Osteocyte (in vitro differentiated cells): Measurements from ENCODE around the gene FGF22. TPM values are rescaled to one million over a fixed set of nuclear protein-coding genes. Genes with fewer than 3 reads are reported as not detected.

Experiments
- DNase-seq: peaks from one replicate; pipeline ENCODE4 v3.0.0; 2021; ENCODE audit warnings: mixed read lengths; ENCODE audit not compliant: unreplicated experiment; ENCODE audit errors: extremely low spot score
- H3K27ac Mint-ChIP-seq: one replicate; pipeline ENCODE4 v1.8.0; 2021; ENCODE audit warnings: mild to moderate bottlenecking, mixed read lengths; ENCODE audit not compliant: unreplicated experiment
- H3K27me3 Mint-ChIP-seq: one replicate; pipeline ENCODE4 v1.8.0; 2021; ENCODE audit warnings: mixed read lengths; ENCODE audit not compliant: unreplicated experiment
- H3K36me3 Mint-ChIP-seq: one replicate; pipeline ENCODE4 v1.8.0; 2021; ENCODE audit warnings: mixed read lengths; ENCODE audit not compliant: unreplicated experiment
- H3K4me1 Mint-ChIP-seq: one replicate; pipeline ENCODE4 v1.8.0; 2021; ENCODE audit warnings: mixed read lengths; ENCODE audit not compliant: unreplicated experiment
- H3K4me3 Mint-ChIP-seq: one replicate; pipeline ENCODE4 v1.8.0; 2021; ENCODE audit warnings: mild to moderate bottlenecking, moderate library complexity, mixed read lengths; ENCODE audit not compliant: unreplicated experiment
- H3K9me3 Mint-ChIP-seq: one replicate; pipeline ENCODE4 v1.8.0; 2021; ENCODE audit warnings: mixed read lengths; ENCODE audit not compliant: unreplicated experiment
- CTCF ChIP-seq: fragments of 200-600 bp; sonication (generic); IDR thresholded peaks from 2 replicates; pipeline ENCODE4 v1.5.0; 2021; ENCODE audit warnings: antibody characterized with exemption, mild to moderate bottlenecking, moderate library complexity
- total RNA-seq: library from RNA; stranded (reverse); gene quantifications from 2 replicates; pipeline ENCODE4 v1.2.1, GENCODE V29; 2021

FGF22 gene
- total RNA-seq, 1 donor from 2014 or later, result 0.81 TPM

- no peak for DNase-seq
- Mint-ChIP-seq H3K27me3 (no peaks in the 10 kb centered on the region), H3K4me1 (peaks cover 6% of the 10 kb centered on the region), H3K9me3 (no peaks in the 10 kb centered on the region), H3K4me3 (no peak overlapping the region), H3K27ac (no peak overlapping the region), H3K36me3 (peaks cover 2% of the 10 kb centered on the region)
- TF ChIP-seq CTCF, result no peak
Measured at GRCh38 chr19:655691-656090, 16.0 kb downstream of the FGF22 start.

GRCh38 chr19:656751-657559 lies 17.3 kb downstream of the FGF22 start:
- TF ChIP-seq CTCF, result no peak
- H3K4me1 Mint-ChIP-seq, result peaks cover 19% of the 10 kb centered on the region
- no peak overlapping the region for H3K4me3 Mint-ChIP-seq
- H3K27ac Mint-ChIP-seq, result no peak overlapping the region
- DNase-seq, result no peak
- no peaks in the 10 kb centered on the region for H3K9me3 Mint-ChIP-seq
- no peaks in the 10 kb centered on the region for H3K36me3 Mint-ChIP-seq
- H3K27me3 Mint-ChIP-seq, result no peaks in the 10 kb centered on the region

- Mint-ChIP-seq H3K27ac (no peak overlapping the region), H3K4me1 (peaks cover 20% of the 10 kb centered on the region), H3K27me3 (no peaks in the 10 kb centered on the region), H3K9me3 (no peaks in the 10 kb centered on the region), H3K36me3 (no peaks in the 10 kb centered on the region), H3K4me3 (no peak overlapping the region)
- no peak for DNase-seq
- TF ChIP-seq CTCF, result no peak
Measured at GRCh38 chr19:657611-658010, 17.9 kb downstream of the FGF22 start.

GRCh38 chr19:658059-658839 lies 18.6 kb downstream of the FGF22 start:
- Mint-ChIP-seq H3K4me1 (peaks cover 20% of the 10 kb centered on the region), H3K4me3 (no peak overlapping the region), H3K9me3 (no peaks in the 10 kb centered on the region), H3K27me3 (no peaks in the 10 kb centered on the region), H3K36me3 (no peaks in the 10 kb centered on the region), H3K27ac (no peak overlapping the region)
- no peak for DNase-seq
- no peak for TF ChIP-seq CTCF
